Caco-2 (cell line): ENCODE results near the gene IRX4. TPM values are rescaled to one million over a fixed set of nuclear protein-coding genes. Genes with fewer than 3 reads are reported as not detected.

Experiments
- BruUV-seq: library from RNA; stranded (reverse); fragments of 400-500 nt; replicated peaks from 2 replicates; lab custom pipeline; 2021; lab: Mats Ljungman, UMichigan
- CTCF ChIA-PET: fragments of 300-600 bp; sonication (Branson Sonifier 250); formaldehyde crosslinking; loops from one replicate; lab custom pipeline; 2022; ENCODE audit warnings: antibody characterized with exemption; lab: Charles Lee
- POLR2A ChIA-PET: fragments of 300-600 bp; sonication (Branson Sonifier 250); formaldehyde crosslinking; loops from one replicate; lab custom pipeline; 2022; ENCODE audit warnings: antibody characterized with exemption; lab: Charles Lee
- DNase-seq, 2 experiments: peaks; one replicate each; pipeline versions ENCODE4 v3.0.0 to v3.0.0-alpha.2; 2020 to 2022
- H3K27me3 ChIP-seq: replicated peaks from 2 replicates; pipeline ENCODE4 v1.6.0; 2011; ENCODE audit warnings: low read length; ENCODE audit not compliant: control insufficient read depth, insufficient read depth
- H3K36me3 ChIP-seq: 2 replicates; pipeline ENCODE4 v1.5.1; 2011; ENCODE audit warnings: low read length; ENCODE audit not compliant: control insufficient read depth, insufficient read depth
- H3K4me1 ChIP-seq: fragments of 250-450 bp; sonication (Bioruptor Pico); 2 replicates; pipeline ENCODE4 v1.5.1; 2020; ENCODE audit warnings: mild to moderate bottlenecking
- H3K4me3 ChIP-seq: 2 replicates; pipeline ENCODE4 v1.5.1; 2011; ENCODE audit warnings: low read depth, mild to moderate bottlenecking, control low read depth, low read length
- H3K9me3 ChIP-seq: fragments of 250-450 bp; sonication (Bioruptor Pico); 2 replicates; pipeline ENCODE4 v1.5.1; 2020; ENCODE audit warnings: mild to moderate bottlenecking, moderate library complexity
- H3K27ac Mint-ChIP-seq: one replicate; pipeline ENCODE4 v1.8.0; 2022; ENCODE audit warnings: mixed read lengths; ENCODE audit not compliant: unreplicated experiment
- H3K27me3 Mint-ChIP-seq: one replicate; pipeline ENCODE4 v1.8.0; 2022; ENCODE audit warnings: mixed read lengths; ENCODE audit not compliant: insufficient read depth, unreplicated experiment
- H3K36me3 Mint-ChIP-seq: one replicate; pipeline ENCODE4 v1.8.0; 2022; ENCODE audit warnings: mild to moderate bottlenecking, mixed read lengths; ENCODE audit not compliant: insufficient read depth, unreplicated experiment
- H3K4me1 Mint-ChIP-seq: one replicate; pipeline ENCODE4 v1.8.0; 2022; ENCODE audit warnings: low read depth, mixed read lengths; ENCODE audit not compliant: unreplicated experiment
- H3K4me3 Mint-ChIP-seq: one replicate; pipeline ENCODE4 v1.8.0; 2022; ENCODE audit warnings: mild to moderate bottlenecking, moderate library complexity, mixed read lengths; ENCODE audit not compliant: unreplicated experiment
- H3K9me3 Mint-ChIP-seq: one replicate; pipeline ENCODE4 v1.8.0; 2022; ENCODE audit warnings: mixed read lengths; ENCODE audit not compliant: unreplicated experiment
- CTCF ChIP-seq, 2 experiments: fragments of 200-600 bp in 1 of 2; IDR thresholded peaks; 1 replicate in 1 of 2; 2 replicates in 1 of 2; pipeline versions ENCODE4 v1.5.1 to v1.8.0; 2011 to 2022; ENCODE audit warnings: antibody characterized with exemption in 1 of 2, control low read depth in 1 of 2, inconsistent platforms in 1 of 2, low read depth in 1 of 2, low read length in 1 of 2, mild to moderate bottlenecking in 1 of 2, moderate library complexity in 1 of 2; ENCODE audit not compliant: insufficient read depth in 1 of 2, severe bottlenecking in 1 of 2, unreplicated experiment in 1 of 2
- intact Hi-C: fragments of 100-400 bp; cut with micrococcal nuclease; formaldehyde crosslinking; loops from one replicate; pipeline ENCODE4 v1.10.0; 2022; ENCODE audit not compliant: unreplicated experiment
- total RNA-seq: library from RNA; stranded (reverse); gene quantifications from 2 replicates; pipeline ENCODE4 v1.2.3, GENCODE V29; 2022

The IRX4 gene
- total RNA-seq, 1 experiment from 2014 or later: not detected

- CTCF ChIA-PET: no interaction called here
- Histone ChIP-seq H3K4me1 (peaks cover 5% of the 10 kb centered on the region; the same call in 1 of the 2 replicates), H3K9me3 (peaks cover 5% of the 10 kb centered on the region; the same call in 1 of the 2 replicates), H3K36me3 (no peaks in the 10 kb centered on the region), H3K27me3 (no peaks in the 10 kb centered on the region; the same call in 1 of the 2 replicates), H3K4me3 (no peak overlapping the region)
- Mint-ChIP-seq H3K27ac (no peak overlapping the region), H3K27me3 (no peaks in the 10 kb centered on the region), H3K9me3 (no peaks in the 10 kb centered on the region), H3K4me1 (no peaks in the 10 kb centered on the region), H3K4me3 (no peak overlapping the region), H3K36me3 (no peaks in the 10 kb centered on the region)
- no peak for DNase-seq
- BruUV-seq: no TSS peak
- TF ChIP-seq CTCF (IDR thresholded peaks at IDR 0.05; ENCODE audit: insufficient read depth in 1 of 2, low read depth in 1 of 2, low read length in 1 of 2, severe bottlenecking in 1 of 2, unreplicated experiment in 1 of 2): no peak
- intact Hi-C loops: no loop called here
- POLR2A ChIA-PET: no interaction called here
These were observed 40.5 kb downstream of the IRX4 start for GRCh38 chr5:1842004-1842819.

- H3K27ac Mint-ChIP-seq: no peak overlapping the region
- no peaks in the 10 kb centered on the region for H3K4me1 Mint-ChIP-seq
- Histone ChIP-seq H3K9me3 (peaks cover 5% of the 10 kb centered on the region; the same call in 1 of the 2 replicates), H3K4me1 (peaks cover 5% of the 10 kb centered on the region; the same call in 1 of the 2 replicates), H3K36me3 (no peaks in the 10 kb centered on the region), H3K27me3 (no peaks in the 10 kb centered on the region), H3K4me3 (no peak overlapping the region)
- TF ChIP-seq CTCF (IDR thresholded peaks at IDR 0.05; ENCODE audit: insufficient read depth in 1 of 2, low read depth in 1 of 2, low read length in 1 of 2, severe bottlenecking in 1 of 2, unreplicated experiment in 1 of 2): no peak
- no peak overlapping the region for H3K4me3 Mint-ChIP-seq
- no peak for DNase-seq
- ChIA-PET CTCF (no interaction called here), POLR2A (no interaction called here)
- H3K9me3 Mint-ChIP-seq: no peaks in the 10 kb centered on the region
- H3K36me3 Mint-ChIP-seq: no peaks in the 10 kb centered on the region
- intact Hi-C loops: no loop called here
- no TSS peak for BruUV-seq
- H3K27me3 Mint-ChIP-seq: no peaks in the 10 kb centered on the region
These were observed 41.8 kb downstream of the IRX4 start for GRCh38 chr5:1840741-1841521.

GRCh38 chr5:1840071-1840547, 42.6 kb downstream of the IRX4 start:
- CTCF ChIA-PET: no interaction called here
- no peak for DNase-seq
- BruUV-seq: no TSS peak
- Mint-ChIP-seq H3K27ac (no peak overlapping the region), H3K36me3 (no peaks in the 10 kb centered on the region), H3K27me3 (no peaks in the 10 kb centered on the region), H3K9me3 (no peaks in the 10 kb centered on the region), H3K4me3 (no peak overlapping the region), H3K4me1 (no peaks in the 10 kb centered on the region)
- no peak for TF ChIP-seq CTCF (IDR thresholded peaks at IDR 0.05; ENCODE audit: insufficient read depth in 1 of 2, low read depth in 1 of 2, low read length in 1 of 2, severe bottlenecking in 1 of 2, unreplicated experiment in 1 of 2)
- peaks cover 5% of the 10 kb centered on the region; the same call in 1 of the 2 replicates for H3K4me1 ChIP-seq
- no peaks in the 10 kb centered on the region for H3K36me3 ChIP-seq
- intact Hi-C loops: no loop called here
- no peaks in the 10 kb centered on the region for H3K27me3 ChIP-seq
- POLR2A ChIA-PET: no interaction called here
- H3K4me3 ChIP-seq: no peak overlapping the region
- H3K9me3 ChIP-seq: peaks cover 5% of the 10 kb centered on the region; the same call in 1 of the 2 replicates
